ENCODE data around the gene CFAP58.

GRCh38 chr10:104452977-104453376, 99.3 kb downstream of the CFAP58 start:
- TF ChIP-seq SIN3A (IDR thresholded peaks at IDR 0.05; ENCODE audit: borderline replicate concordance, insufficient read depth, low read length) (no peak), REST (IDR thresholded peaks at IDR 0.05; ENCODE audit: insufficient read depth in 1 of 2, low read depth in 2 of 2, low read length in 2 of 2) (no peak), FOXP2 (optimal IDR thresholded peaks at IDR 0.05; ENCODE audit: borderline replicate concordance, extremely low read depth, extremely low read length, insufficient read depth) (no peak)
